Embryonic facial prominence (tissue), 1 donor: ENCODE measurements around the gene OR51B5.
"Not testable (repeated sequence)": the region's sequence is repeated elsewhere in the genome, so short reads cannot be mapped to it uniquely, and the experiment has no call there.

ENCODE experiments used
- DNase-seq: peaks from one replicate; pipeline ENCODE4 v3.0.0-alpha.2; 2016; ENCODE audit errors: extremely low spot score

The OR51B5 gene, protein sequence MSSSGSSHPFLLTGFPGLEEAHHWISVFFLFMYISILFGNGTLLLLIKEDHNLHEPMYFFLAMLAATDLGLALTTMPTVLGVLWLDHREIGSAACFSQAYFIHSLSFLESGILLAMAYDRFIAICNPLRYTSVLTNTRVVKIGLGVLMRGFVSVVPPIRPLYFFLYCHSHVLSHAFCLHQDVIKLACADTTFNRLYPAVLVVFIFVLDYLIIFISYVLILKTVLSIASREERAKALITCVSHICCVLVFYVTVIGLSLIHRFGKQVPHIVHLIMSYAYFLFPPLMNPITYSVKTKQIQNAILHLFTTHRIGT

GRCh38 chr11:5343474-5344335 is at the start of gene OR51B5:
Gene OR51B5 (minus strand): TSS chr11:5343524. CDS start chr11:5343524, 0 bp downstream.
- no peak for DNase-seq

DNA sequence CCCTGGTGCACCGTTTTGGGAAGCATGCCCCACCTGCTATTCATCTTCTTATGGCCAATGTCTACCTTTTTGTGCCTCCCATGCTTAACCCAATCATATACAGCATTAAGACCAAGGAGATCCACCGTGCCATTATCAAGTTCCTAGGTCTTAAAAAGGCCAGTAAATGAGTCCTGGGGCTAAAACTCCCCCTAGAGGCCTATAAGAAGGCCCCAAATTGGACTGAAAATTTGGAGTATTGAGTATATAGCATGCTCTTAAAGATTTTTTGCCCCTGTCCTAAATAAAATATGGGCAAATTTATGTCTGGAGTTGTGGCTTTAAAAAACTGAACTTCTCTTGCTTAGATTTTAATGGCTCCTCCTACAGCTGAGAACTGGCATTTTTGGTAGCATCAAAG is 46.9 kb upstream of the OR51B5 start:
- no peak for DNase-seq

GRCh38 chr11:5384335-5384734 is 41.0 kb upstream of the OR51B5 start:
- DNase-seq: no peak

- DNase-seq: no peak
Observed at GRCh38 chr11:5383576-5383975, 40.3 kb upstream of the OR51B5 start, which contains the start of gene OR51M1. Gene OR51M1 (plus strand): TSS chr11:5383812. CDS start chr11:5389399, 5,587 bp downstream.

GRCh38 chr11:5380740-5381342 is 37.5 kb upstream of the OR51B5 start:
- no peak for DNase-seq

- no peak for DNase-seq
Observed at GRCh38 chr11:5369789-5370188, 26.5 kb upstream of the OR51B5 start.

DNA sequence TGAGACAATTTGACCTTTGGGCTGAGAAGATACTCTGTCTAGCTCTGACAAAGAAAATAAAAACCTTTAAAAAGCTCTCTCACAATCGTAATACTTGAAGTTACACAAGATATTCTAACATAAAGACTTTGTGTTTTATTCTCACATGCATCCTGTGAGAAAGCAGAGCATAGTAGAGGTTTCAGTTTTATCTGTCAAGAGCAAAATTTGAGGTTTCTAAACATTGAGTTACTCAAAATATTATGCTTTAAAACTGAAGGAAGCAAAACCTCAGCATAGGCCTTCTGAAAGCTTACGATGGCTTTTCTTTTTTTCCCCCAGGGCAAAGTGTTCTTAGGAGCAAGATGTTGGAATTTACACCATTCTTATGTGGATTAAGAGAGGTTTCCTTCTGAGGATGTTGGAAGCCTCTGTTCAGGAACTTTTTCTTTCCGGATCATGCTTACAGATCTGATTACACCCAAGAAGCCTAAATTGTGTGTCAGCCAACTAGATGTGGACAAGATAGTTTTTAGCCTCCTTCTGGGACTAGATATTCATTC is 25.2 kb upstream of the OR51B5 start:
- DNase-seq: no peak

- DNase-seq: no peak
Observed at GRCh38 chr11:5367448-5368074, 24.2 kb upstream of the OR51B5 start.

- DNase-seq: no peak
Observed at GRCh38 chr11:5366856-5367255, 23.5 kb upstream of the OR51B5 start.

GRCh38 chr11:5366365-5366764 is 23.0 kb upstream of the OR51B5 start:
- DNase-seq: not testable (repeated sequence)

DNA sequence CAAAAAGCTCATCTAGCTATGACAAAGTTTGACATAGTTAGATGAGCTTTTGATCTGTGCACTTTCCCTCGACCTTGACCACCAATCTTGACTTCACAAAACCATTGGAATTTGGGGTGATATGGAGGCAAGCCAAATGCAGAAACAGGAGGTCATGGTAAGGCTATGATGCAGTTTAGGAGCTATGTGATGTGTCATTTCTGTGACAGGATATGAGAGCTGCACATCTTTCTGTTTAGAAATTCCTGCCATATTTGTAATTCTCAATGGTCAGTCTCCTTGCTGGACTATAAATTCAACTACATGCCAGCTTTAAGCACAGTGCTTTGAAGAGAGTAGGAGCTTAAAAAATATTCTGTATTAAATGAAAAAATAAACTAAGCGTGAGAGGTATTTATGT is 20.9 kb upstream of the OR51B5 start:
- no peak for DNase-seq

DNA sequence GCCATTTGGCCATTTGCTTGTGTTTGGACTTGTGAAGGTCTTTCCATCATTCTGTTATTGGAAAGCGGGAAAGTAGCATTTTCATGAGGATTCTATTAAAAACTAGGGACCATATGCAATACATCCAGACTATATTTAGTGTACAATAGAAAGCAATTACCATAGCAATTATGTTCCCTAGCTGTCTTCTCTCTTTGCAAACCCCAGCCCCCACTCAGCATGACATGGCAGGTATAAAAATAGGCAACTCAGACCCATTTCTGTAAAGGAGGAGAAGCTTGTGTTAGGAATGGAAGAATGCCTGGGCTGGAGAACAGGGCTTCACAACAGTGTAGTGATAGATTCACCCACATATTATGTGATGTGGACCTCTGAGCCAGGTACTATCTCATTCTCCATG is 20.4 kb upstream of the OR51B5 start:
- no peak for DNase-seq

GRCh38 chr11:5362017-5362625 is 18.8 kb upstream of the OR51B5 start:
- DNase-seq: no peak

DNA sequence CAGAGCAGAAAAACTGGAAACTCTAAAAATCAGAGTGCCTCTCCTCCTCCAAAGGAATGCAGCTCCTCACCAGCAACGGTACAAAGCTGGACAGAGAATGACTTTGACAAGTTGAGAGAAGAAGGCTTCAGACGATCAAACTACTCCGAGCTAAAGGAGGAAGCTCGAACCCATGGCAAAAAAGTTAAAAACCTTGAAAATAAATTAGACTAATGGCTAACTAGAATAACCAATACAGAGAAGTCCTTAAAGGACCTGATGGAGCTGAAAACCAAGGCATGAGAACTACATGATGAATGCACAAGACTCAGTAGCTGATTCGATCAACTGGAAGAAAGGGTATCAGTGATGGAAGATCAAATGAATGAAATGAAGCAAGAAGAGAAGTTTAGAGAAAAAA is 12.7 kb upstream of the OR51B5 start:
- DNase-seq: not testable (repeated sequence)

- no peak for DNase-seq
Observed at GRCh38 chr11:5351208-5351607, 7.9 kb upstream of the OR51B5 start, which contains the start of gene OR51B6. Gene OR51B6 (plus strand): TSS chr11:5351508. CDS start chr11:5351508, 0 bp downstream.

DNA sequence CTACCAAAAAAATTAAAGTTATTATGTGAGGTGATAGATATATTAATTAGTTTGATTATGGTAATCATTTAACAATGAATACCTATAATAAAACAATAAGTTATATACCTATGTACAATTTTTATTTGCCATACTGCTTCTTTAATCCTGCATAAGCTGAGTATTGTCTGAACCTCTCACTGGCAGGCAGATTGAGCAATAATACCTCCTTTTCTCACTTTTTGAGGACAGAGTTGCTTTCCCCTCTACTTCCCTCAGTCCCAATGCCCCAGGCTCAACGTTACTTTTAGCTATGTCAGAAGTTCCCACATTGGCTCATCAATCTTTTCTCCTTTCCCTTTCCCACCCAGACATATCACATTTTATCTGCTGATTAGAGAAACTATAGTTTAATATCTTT is 6.2 kb upstream of the OR51B5 start:
- DNase-seq: no peak

DNA sequence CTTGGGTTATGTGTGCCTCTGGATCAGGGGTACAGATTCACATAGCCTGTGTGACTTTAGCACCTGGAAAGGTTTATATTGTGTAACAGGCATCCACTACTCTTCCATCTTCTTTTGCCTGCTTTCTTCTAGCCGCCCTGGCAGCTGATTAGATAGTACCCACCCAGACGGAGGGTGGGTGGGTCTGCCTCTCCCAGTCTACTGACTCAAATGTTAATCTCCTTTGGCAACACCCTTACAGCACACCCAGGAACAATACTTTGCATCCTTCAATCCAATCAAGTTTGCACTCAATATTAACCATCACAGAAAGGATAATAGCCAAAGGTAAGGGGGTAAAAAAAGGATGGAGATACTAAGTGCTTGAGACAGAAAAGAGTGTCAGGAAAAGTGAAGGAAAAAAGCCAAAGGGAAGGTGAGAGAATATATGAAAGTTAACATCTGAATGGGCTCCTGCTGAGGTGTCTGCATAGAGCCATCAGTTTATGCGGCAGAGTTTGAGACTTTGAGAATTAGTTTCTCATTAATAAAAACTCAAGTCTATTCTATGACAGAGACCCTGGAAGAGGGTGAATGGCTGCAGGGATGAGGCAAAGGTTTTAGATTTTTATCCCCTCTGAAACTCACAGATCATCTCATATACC is 5.3 kb upstream of the OR51B5 start:
- DNase-seq: no peak

- no peak for DNase-seq
Observed at GRCh38 chr11:5345831-5346230, 2.5 kb upstream of the OR51B5 start.

- DNase-seq: no peak
Observed at GRCh38 chr11:5339771-5340322, 3.5 kb downstream of the OR51B5 start.

DNA sequence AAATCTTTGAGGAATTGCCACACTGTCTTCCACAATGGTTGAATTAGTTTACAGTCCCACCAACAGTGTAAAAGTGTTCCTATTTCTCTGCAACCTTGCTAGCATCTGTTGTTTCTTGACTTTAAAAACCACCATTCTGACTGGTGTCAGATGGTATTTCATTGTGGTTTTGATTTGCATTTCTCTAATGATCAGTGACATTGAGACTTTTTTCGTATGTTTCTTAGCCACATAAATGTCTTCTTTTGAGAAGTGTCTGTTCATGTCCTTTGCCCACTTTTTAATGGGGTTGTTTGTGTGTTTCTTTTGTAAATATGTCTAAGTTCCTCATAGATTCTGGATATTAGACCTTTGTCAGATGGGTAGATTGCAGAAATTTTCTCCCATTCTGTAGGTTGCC is 6.1 kb downstream of the OR51B5 start:
- not testable (repeated sequence) for DNase-seq
